CD4-positive, alpha-beta memory T cell (primary cell): ENCODE results near the gene EYS. TPM values are rescaled to one million over a fixed set of nuclear protein-coding genes. Genes with fewer than 3 reads are reported as not detected.

Experiments used
- CTCF ChIA-PET: fragments of 350-600 bp; sonication (Branson Sonifier 250); formaldehyde crosslinking; loops from one replicate; lab custom pipeline; 2021; ENCODE audit warnings: inconsistent platforms; ENCODE audit not compliant: partially characterized antibody; lab: Charles Lee
- POLR2A ChIA-PET: fragments of 350-600 bp; sonication (Branson Sonifier 250); formaldehyde crosslinking; loops from one replicate; lab custom pipeline; 2021; ENCODE audit not compliant: partially characterized antibody; lab: Charles Lee
- DNase-seq, 5 donors: peaks; one replicate each; pipeline versions ENCODE4 v3.0.0 to v3.0.0-alpha.2; 2020 to 2022; ENCODE audit warnings: mixed read lengths in 1 of 5
- H3K27ac ChIP-seq: one replicate; pipeline ENCODE4 v1.7.0; 2013; ENCODE audit warnings: low read depth, low read length
- H3K27me3 ChIP-seq: 2 replicates; pipeline ENCODE4 v1.7.0; 2013; ENCODE audit warnings: mild to moderate bottlenecking, low read length, moderate library complexity; ENCODE audit not compliant: insufficient read depth
- H3K36me3 ChIP-seq: 2 replicates; pipeline ENCODE4 v1.7.0; 2013; ENCODE audit warnings: mild to moderate bottlenecking, low read length, moderate library complexity; ENCODE audit not compliant: insufficient read depth
- H3K4me1 ChIP-seq: 2 replicates; pipeline ENCODE4 v1.7.0; 2013; ENCODE audit warnings: mild to moderate bottlenecking, low read length, moderate library complexity; ENCODE audit not compliant: insufficient read depth
- H3K4me3 ChIP-seq, 2 donors: one replicate each; pipeline ENCODE4 v1.7.0; 2013; ENCODE audit warnings: low read length in 2 of 2, mild to moderate bottlenecking in 1 of 2
- H3K9me3 ChIP-seq, 2 donors: one replicate each; pipeline ENCODE4 v1.7.0; 2013; ENCODE audit warnings: low read length in 2 of 2, control low read depth in 1 of 2; ENCODE audit not compliant: control insufficient read depth in 1 of 2
- H3K27ac Mint-ChIP-seq, 7 donors: one replicate each; pipeline ENCODE4 v1.8.0; 2020 to 2021; ENCODE audit warnings: mixed read lengths in 7 of 7, mild to moderate bottlenecking in 6 of 7, inconsistent platforms in 3 of 7, moderate library complexity in 3 of 7
- H3K27me3 Mint-ChIP-seq, 2 donors: one replicate each; pipeline ENCODE4 v1.8.0; 2020 to 2021; ENCODE audit warnings: mixed read lengths in 2 of 2
- H3K36me3 Mint-ChIP-seq, 2 donors: one replicate each; pipeline ENCODE4 v1.8.0; 2020 to 2021; ENCODE audit warnings: mixed read lengths in 2 of 2, inconsistent platforms in 1 of 2, mild to moderate bottlenecking in 1 of 2
- H3K4me1 Mint-ChIP-seq, 4 donors: one replicate each; pipeline ENCODE4 v1.8.0; 2020 to 2021; ENCODE audit warnings: mixed read lengths in 4 of 4, mild to moderate bottlenecking in 1 of 4
- H3K4me3 Mint-ChIP-seq, 8 donors: one replicate each; pipeline ENCODE4 v1.8.0; 2020 to 2021; ENCODE audit warnings: mixed read lengths in 8 of 8, mild to moderate bottlenecking in 7 of 8, moderate library complexity in 6 of 8, inconsistent platforms in 3 of 8
- H3K9me3 Mint-ChIP-seq, 8 donors: one replicate each; pipeline ENCODE4 v1.8.0; 2020 to 2021; ENCODE audit warnings: mixed read lengths in 8 of 8, mild to moderate bottlenecking in 5 of 8, inconsistent platforms in 3 of 8, moderate library complexity in 1 of 8
- intact Hi-C: fragments of 100-400 bp; cut with micrococcal nuclease; formaldehyde crosslinking; loops from one replicate; pipeline ENCODE4 v1.15.1; 2023
- polyA plus RNA-seq, 2 donors: library from polyadenylated mRNA; unstranded; fragments of 300-500 nt; fragmentation: Illumina TruSeq; gene quantifications; one replicate each; pipeline ENCODE4 v1.2.3, GENCODE V29; 2021
- total RNA-seq, 2 experiments: library from RNA; stranded (reverse); gene quantifications; one replicate each; pipeline ENCODE4 v1.2.3, GENCODE V29; 2021

The EYS gene
- total and polyA plus RNA-seq, 4 experiments from 2014 or later = 0.17 to 0.20 TPM; not detected in 2

DNA sequence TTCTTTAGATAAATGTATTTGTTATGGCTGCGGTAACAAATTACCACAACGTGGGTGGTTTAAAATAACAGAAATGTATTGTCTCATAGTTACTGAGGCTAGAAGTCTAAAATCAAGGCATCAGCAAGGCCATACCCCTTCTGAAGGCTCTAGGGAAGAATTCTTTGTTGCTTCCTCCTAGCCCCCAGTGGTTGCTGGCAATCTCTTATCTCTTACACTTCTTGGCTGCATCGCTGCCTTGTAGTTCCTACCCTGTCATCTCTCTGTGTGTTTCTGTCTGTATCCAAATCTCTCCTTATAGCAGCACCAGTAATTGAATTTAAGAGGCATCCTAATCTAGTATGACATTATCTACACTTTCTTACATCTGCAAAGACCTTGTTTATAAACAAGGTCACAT, 1536.7 kb downstream of the EYS start:
- DNase-seq = no peak
- Histone ChIP-seq H3K4me1 (no peaks in the 10 kb centered on the region), H3K9me3 (no peaks in the 10 kb centered on the region), H3K27me3 (no peaks in the 10 kb centered on the region), H3K36me3 (no peaks in the 10 kb centered on the region), H3K4me3 (no peak overlapping the region), H3K27ac (no peak overlapping the region)
- ChIA-PET POLR2A (no interaction called here), CTCF (no interaction called here)
- Mint-ChIP-seq H3K36me3 (no peaks in the 10 kb centered on the region), H3K27me3 (no peaks in the 10 kb centered on the region), H3K4me3 (no peak overlapping the region), H3K4me1 (no peaks in the 10 kb centered on the region), H3K9me3 (peaks cover 0 to 10% (median 3%) of the 10 kb centered on the region in 8 donors), H3K27ac (no peak overlapping the region)
- intact Hi-C loops = no loop called here

DNA sequence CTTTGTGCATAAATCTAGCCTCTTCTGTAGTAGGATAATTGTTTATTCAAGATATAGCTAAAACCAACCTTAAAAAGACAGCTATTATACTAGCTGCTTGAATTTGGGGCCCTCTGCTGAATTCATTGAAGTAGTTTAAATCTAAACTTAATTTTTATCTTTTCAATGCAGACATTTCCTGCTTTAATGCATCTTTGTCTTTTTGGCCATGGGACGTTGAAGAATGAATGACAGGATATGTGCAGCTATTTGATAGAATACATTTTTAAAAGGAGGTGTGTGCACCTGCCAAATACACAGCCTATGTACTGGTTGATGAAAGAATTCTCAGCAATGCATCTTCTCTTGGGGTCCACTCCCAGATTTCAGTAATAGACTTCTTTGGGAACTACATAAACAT, 1546.5 kb downstream of the EYS start:
- no peaks in the 10 kb centered on the region for H3K36me3 ChIP-seq
- ChIA-PET POLR2A (no interaction called here), CTCF (no interaction called here)
- H3K36me3 Mint-ChIP-seq = no peaks in the 10 kb centered on the region
- no peak overlapping the region for H3K4me3 Mint-ChIP-seq
- intact Hi-C loops = no loop called here
- no peaks in the 10 kb centered on the region for H3K9me3 ChIP-seq
- H3K4me1 ChIP-seq = no peaks in the 10 kb centered on the region
- H3K27ac Mint-ChIP-seq = no peak overlapping the region
- no peak for DNase-seq
- H3K4me1 Mint-ChIP-seq = no peaks in the 10 kb centered on the region
- H3K27me3 Mint-ChIP-seq = no peaks in the 10 kb centered on the region
- H3K27me3 ChIP-seq = no peaks in the 10 kb centered on the region
- H3K9me3 Mint-ChIP-seq = peaks cover 2 to 8% (median 5%) of the 10 kb centered on the region in 8 donors
- no peak overlapping the region for H3K27ac ChIP-seq
- H3K4me3 ChIP-seq = no peak overlapping the region

DNA sequence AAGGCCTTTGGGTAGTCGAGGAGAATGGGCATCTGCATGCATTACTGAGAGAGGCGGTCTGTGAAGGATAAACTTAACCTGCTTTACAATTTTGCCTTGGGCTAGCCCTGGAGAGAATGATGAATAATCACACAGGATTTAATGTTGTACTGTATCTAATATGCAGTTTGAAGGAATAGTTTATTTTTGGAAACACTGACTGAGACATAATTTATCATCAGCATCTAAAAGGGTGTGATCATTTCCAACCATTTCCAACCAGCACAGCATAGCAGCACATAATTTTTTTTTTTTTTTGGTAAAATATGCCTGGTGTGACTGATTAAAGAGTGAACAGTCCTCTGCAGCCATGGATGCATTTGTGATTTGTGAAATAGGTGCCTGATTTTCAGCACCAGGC, 1552.0 kb downstream of the EYS start:
- no peaks in the 10 kb centered on the region for H3K36me3 ChIP-seq
- no peak overlapping the region for H3K27ac Mint-ChIP-seq
- H3K9me3 ChIP-seq = no peaks in the 10 kb centered on the region
- H3K27me3 ChIP-seq = no peaks in the 10 kb centered on the region
- no peaks in the 10 kb centered on the region for H3K4me1 ChIP-seq
- no peaks in the 10 kb centered on the region for H3K4me1 Mint-ChIP-seq
- intact Hi-C loops = no loop called here
- no peak overlapping the region for H3K27ac ChIP-seq
- H3K4me3 ChIP-seq = no peak overlapping the region
- no peaks in the 10 kb centered on the region for H3K27me3 Mint-ChIP-seq
- no peaks in the 10 kb centered on the region for H3K36me3 Mint-ChIP-seq
- ChIA-PET CTCF (no interaction called here), POLR2A (no interaction called here)
- DNase-seq = no peak
- H3K4me3 Mint-ChIP-seq = no peak overlapping the region
- H3K9me3 Mint-ChIP-seq = peaks cover 2 to 9% (median 5%) of the 10 kb centered on the region in 8 donors

DNA sequence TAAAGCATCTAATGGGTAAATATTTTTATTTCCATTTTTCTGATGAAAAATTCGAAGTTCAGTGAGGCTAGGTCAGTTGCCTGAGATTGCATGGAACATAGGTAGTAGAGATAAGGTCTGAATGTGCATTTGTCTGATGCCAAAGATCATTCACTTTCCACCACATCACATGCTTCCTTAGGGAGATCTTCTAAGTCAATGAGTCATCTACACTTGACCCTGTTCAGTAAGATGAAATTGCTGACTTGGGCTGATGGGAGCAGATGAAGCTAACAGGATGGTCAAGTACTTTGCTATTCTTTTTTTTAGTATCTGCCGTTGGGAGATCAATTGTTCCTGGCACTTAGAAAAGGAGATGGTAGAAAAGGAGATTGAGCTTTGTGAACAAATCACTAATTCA, 1560.2 kb downstream of the EYS start:
- Mint-ChIP-seq H3K27ac (no peak overlapping the region), H3K4me1 (no peaks in the 10 kb centered on the region), H3K9me3 (peaks cover 0 to 10% (median 0%) of the 10 kb centered on the region in 8 donors), H3K27me3 (no peaks in the 10 kb centered on the region), H3K4me3 (no peak overlapping the region), H3K36me3 (no peaks in the 10 kb centered on the region)
- Histone ChIP-seq H3K9me3 (no peaks in the 10 kb centered on the region), H3K27me3 (no peaks in the 10 kb centered on the region), H3K4me3 (no peak overlapping the region), H3K36me3 (no peaks in the 10 kb centered on the region), H3K4me1 (no peaks in the 10 kb centered on the region), H3K27ac (no peak overlapping the region)
- intact Hi-C loops = no loop called here
- ChIA-PET POLR2A (no interaction called here), CTCF (no interaction called here)
- DNase-seq = no peak

DNA sequence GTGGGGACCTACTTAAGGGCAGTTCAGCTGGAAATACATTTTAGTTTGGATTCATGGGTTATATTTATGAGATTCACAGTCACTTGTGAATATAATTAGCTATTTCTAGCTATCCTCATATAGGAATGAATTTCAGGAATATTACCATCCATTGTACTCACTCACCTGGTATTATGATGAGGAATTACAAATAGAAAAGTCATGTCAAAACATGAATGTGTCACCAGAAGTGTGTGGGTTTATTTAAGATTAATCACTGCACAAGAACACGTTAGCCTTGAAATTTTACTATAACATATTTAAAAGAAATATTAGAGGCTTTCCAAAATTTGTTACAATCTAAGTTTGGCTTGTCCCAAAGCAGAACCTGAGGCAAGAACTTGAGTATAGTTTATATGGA, 1560.9 kb downstream of the EYS start:
- Histone ChIP-seq H3K9me3 (no peaks in the 10 kb centered on the region), H3K27me3 (no peaks in the 10 kb centered on the region), H3K4me3 (no peak overlapping the region), H3K4me1 (no peaks in the 10 kb centered on the region), H3K27ac (no peak overlapping the region), H3K36me3 (no peaks in the 10 kb centered on the region)
- Mint-ChIP-seq H3K9me3 (peaks cover 0 to 10% (median 0%) of the 10 kb centered on the region in 8 donors), H3K36me3 (no peaks in the 10 kb centered on the region), H3K4me3 (no peak overlapping the region), H3K27me3 (no peaks in the 10 kb centered on the region), H3K27ac (no peak overlapping the region), H3K4me1 (no peaks in the 10 kb centered on the region)
- no peak for DNase-seq
- CTCF ChIA-PET = no interaction called here
- intact Hi-C loops = no loop called here
- POLR2A ChIA-PET = no interaction called here

DNA sequence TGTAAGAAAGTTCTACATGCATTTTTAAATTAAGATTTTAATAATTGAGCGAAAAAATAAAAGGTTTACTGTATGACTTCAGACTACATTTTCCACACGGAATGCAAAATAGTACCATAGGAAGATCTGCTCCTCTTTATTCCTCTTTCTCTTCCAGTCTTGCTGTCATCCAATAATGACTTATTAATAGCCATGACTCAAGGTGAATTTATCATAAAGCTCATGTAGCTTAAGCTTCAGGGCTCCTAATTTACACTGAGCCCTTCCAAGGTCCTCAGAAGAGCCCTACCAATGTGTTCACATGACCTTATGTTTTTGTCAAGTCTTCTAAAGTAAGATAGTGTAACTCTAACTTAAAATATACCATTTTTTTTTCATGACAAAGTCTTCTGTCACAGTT, 1561.4 kb downstream of the EYS start:
- H3K4me3 ChIP-seq = no peak overlapping the region
- H3K27me3 Mint-ChIP-seq = no peaks in the 10 kb centered on the region
- H3K4me1 Mint-ChIP-seq = no peaks in the 10 kb centered on the region
- H3K27me3 ChIP-seq = no peaks in the 10 kb centered on the region
- H3K9me3 ChIP-seq = no peaks in the 10 kb centered on the region
- H3K4me1 ChIP-seq = no peaks in the 10 kb centered on the region
- POLR2A ChIA-PET = no interaction called here
- intact Hi-C loops = no loop called here
- DNase-seq = no peak
- no peak overlapping the region for H3K27ac ChIP-seq
- H3K9me3 Mint-ChIP-seq = peaks cover 0 to 10% (median 0%) of the 10 kb centered on the region in 8 donors
- CTCF ChIA-PET = no interaction called here
- no peaks in the 10 kb centered on the region for H3K36me3 Mint-ChIP-seq
- no peaks in the 10 kb centered on the region for H3K36me3 ChIP-seq
- H3K27ac Mint-ChIP-seq = no peak overlapping the region
- no peak overlapping the region for H3K4me3 Mint-ChIP-seq

DNA sequence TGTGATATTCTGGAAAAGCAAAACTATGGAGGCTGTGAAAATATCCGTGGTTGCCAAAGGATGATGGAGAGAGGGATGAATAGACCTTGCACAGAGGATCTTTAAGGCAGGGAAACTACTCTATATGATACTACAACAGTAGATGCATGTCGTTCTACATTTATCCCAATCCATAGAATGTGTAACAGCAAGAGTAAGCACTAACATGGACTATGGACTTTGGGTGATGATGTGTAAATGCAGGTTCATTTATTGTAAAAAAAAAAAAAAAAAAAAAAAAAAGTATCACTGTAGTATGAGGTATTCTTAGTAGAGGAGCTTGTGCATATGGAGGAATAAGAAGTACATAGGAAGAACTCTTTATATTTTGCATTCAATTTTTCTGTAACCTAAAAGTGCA, 1563.9 kb downstream of the EYS start:
- DNase-seq = no peak
- peaks cover 0 to 5% (median 2%) of the 10 kb centered on the region in 8 donors for H3K9me3 Mint-ChIP-seq
- Histone ChIP-seq H3K4me1 (no peaks in the 10 kb centered on the region), H3K4me3 (no peak overlapping the region), H3K9me3 (no peaks in the 10 kb centered on the region), H3K27me3 (no peaks in the 10 kb centered on the region), H3K36me3 (no peaks in the 10 kb centered on the region), H3K27ac (no peak overlapping the region)
- H3K27ac Mint-ChIP-seq = no peak overlapping the region
- no peak overlapping the region for H3K4me3 Mint-ChIP-seq
- no peaks in the 10 kb centered on the region for H3K36me3 Mint-ChIP-seq
- no peaks in the 10 kb centered on the region for H3K4me1 Mint-ChIP-seq
- no peaks in the 10 kb centered on the region for H3K27me3 Mint-ChIP-seq
- CTCF ChIA-PET = no interaction called here
- intact Hi-C loops = no loop called here
- POLR2A ChIA-PET = no interaction called here

DNA sequence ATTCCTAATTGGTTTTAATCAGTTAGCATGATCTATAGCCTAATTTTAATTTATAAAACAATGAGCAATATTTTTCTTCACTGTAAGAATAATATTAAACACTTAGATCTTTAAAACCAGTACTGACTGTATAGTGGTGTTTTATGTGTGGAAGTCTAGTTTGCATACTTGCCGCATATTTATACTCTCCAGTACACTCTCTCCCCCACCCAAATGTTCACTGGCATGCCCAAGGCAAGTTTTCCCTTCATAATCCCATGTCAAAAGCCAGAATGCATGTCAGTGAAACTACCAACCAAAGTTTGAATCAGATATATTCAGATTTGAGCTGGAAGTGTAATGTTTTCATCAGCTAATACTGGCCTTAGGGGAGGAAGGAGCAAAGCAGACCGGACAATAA, 1565.3 kb downstream of the EYS start:
- H3K27ac Mint-ChIP-seq = no peak overlapping the region
- ChIA-PET POLR2A (no interaction called here), CTCF (no interaction called here)
- H3K9me3 Mint-ChIP-seq = peaks cover 0 to 6% (median 2%) of the 10 kb centered on the region in 8 donors
- intact Hi-C loops = no loop called here
- Histone ChIP-seq H3K36me3 (no peaks in the 10 kb centered on the region), H3K27me3 (no peaks in the 10 kb centered on the region), H3K9me3 (no peaks in the 10 kb centered on the region), H3K4me1 (no peaks in the 10 kb centered on the region), H3K4me3 (no peak overlapping the region), H3K27ac (no peak overlapping the region)
- no peaks in the 10 kb centered on the region for H3K36me3 Mint-ChIP-seq
- H3K4me3 Mint-ChIP-seq = no peak overlapping the region
- H3K4me1 Mint-ChIP-seq = no peaks in the 10 kb centered on the region
- no peak for DNase-seq
- H3K27me3 Mint-ChIP-seq = no peaks in the 10 kb centered on the region
